Medulla oblongata (tissue), 1 donor: ENCODE results near the gene RPL28.
"Not testable (repeated sequence)": the region's sequence is repeated elsewhere in the genome, so short reads cannot be mapped to it uniquely, and the experiment has no call there.

Experiments used
- DNase-seq: peaks from one replicate; pipeline ENCODE4 v3.0.0-alpha.2; 2015; ENCODE audit errors: extremely low spot score

Gene RPL28

GRCh38 chr19:55391702-55392615 is 6.2 kb downstream of the RPL28 start:
- no peak for DNase-seq

GRCh38 chr19:55392820-55393761 is 7.4 kb downstream of the RPL28 start:
- DNase-seq = no peak

GRCh38 chr19:55398200-55398925 is 12.6 kb downstream of the RPL28 start:
- no peak for DNase-seq

- DNase-seq = no peak
These were observed 14.8 kb downstream of the RPL28 start for GRCh38 chr19:55400281-55401087.

GRCh38 chr19:55401390-55401789 is 15.7 kb downstream of the RPL28 start:
- not testable (repeated sequence) for DNase-seq

GRCh38 chr19:55402509-55402908 is 16.8 kb downstream of the RPL28 start:
- no peak for DNase-seq

- DNase-seq = no peak
These were observed 19.9 kb downstream of the RPL28 start for GRCh38 chr19:55405638-55406037.

GRCh38 chr19:55406091-55406825 is 20.5 kb downstream of the RPL28 start:
- no peak for DNase-seq

- no peak for DNase-seq
These were observed 21.3 kb downstream of the RPL28 start for GRCh38 chr19:55406826-55407549.

GRCh38 chr19:55407550-55407799 is 21.7 kb downstream of the RPL28 start, which contains the start of gene UBE2S:
Gene UBE2S (minus strand): TSS chr19:55407788. CDS start chr19:55407589, 199 bp downstream.
- DNase-seq = not testable (repeated sequence)

GRCh38 chr19:55407800-55408532 is 22.2 kb downstream of the RPL28 start:
- DNase-seq = peak; percentile 99

- DNase-seq = no peak
These were observed 22.8 kb downstream of the RPL28 start for GRCh38 chr19:55408533-55408872.

GRCh38 chr19:55409179-55409578 is 23.4 kb downstream of the RPL28 start:
- DNase-seq = not testable (repeated sequence)

- no peak for DNase-seq
These were observed 24.4 kb downstream of the RPL28 start for GRCh38 chr19:55410168-55410567.

GRCh38 chr19:55418185-55418584 is 32.5 kb downstream of the RPL28 start:
- DNase-seq = peak; percentile 87

- DNase-seq = no peak
These were observed 33.4 kb downstream of the RPL28 start for GRCh38 chr19:55419103-55419502.

- DNase-seq = no peak
These were observed 34.0 kb downstream of the RPL28 start for GRCh38 chr19:55419624-55420236.

GRCh38 chr19:55421281-55421680 is 35.5 kb downstream of the RPL28 start:
- DNase-seq = not testable (repeated sequence)
